RWPE2 (cell line): ENCODE data around the gene OBP2B.

ENCODE experiments used
- ATAC-seq: fragments of 200-7000 bp; cut with Tn5 transposase; 3 replicates; pipeline ENCODE4 v1.9.1; 2021; ENCODE audit warnings: low read depth
- DNase-seq: peaks from one replicate; pipeline ENCODE4 v3.0.0-alpha.2; 2020; ENCODE audit warnings: low spot score
- H3K27ac ChIP-seq: fragments of 450-650 bp; 2 replicates; pipeline ENCODE4 v1.5.1; 2017; ENCODE audit warnings: mild to moderate bottlenecking; ENCODE audit not compliant: poor library complexity, severe bottlenecking
- H3K27me3 ChIP-seq: fragments of 250-450 bp; sonication (Bioruptor Pico); 2 replicates; pipeline ENCODE4 v1.5.1; 2021; ENCODE audit warnings: mild to moderate bottlenecking, moderate library complexity; ENCODE audit not compliant: insufficient read depth, poor library complexity, severe bottlenecking
- H3K36me3 ChIP-seq: fragments of 250-450 bp; sonication (Bioruptor Pico); 2 replicates; pipeline ENCODE4 v1.5.1; 2020; ENCODE audit warnings: low read depth, mild to moderate bottlenecking, moderate library complexity
- H3K4me1 ChIP-seq: fragments of 250-450 bp; sonication (Bioruptor Pico); 2 replicates; pipeline ENCODE4 v1.5.1; 2021; ENCODE audit warnings: mild to moderate bottlenecking, moderate library complexity; ENCODE audit not compliant: insufficient read depth, poor library complexity, severe bottlenecking
- H3K4me3 ChIP-seq: fragments of 250-450 bp; sonication (Bioruptor Pico); 2 replicates; pipeline ENCODE4 v1.5.1; 2021; ENCODE audit warnings: mild to moderate bottlenecking, moderate library complexity; ENCODE audit not compliant: severe bottlenecking
- H3K9me3 ChIP-seq: fragments of 250-450 bp; sonication (Bioruptor Pico); 2 replicates; pipeline ENCODE4 v1.5.1; 2021; ENCODE audit warnings: mild to moderate bottlenecking, moderate library complexity; ENCODE audit not compliant: severe bottlenecking
- TF ChIP-seq, protein P1 (sequence below): fragments of 450-650 bp; IDR thresholded peaks from one replicate; pipeline ENCODE4 v1.5.1; 2017; ENCODE audit warnings: mild to moderate bottlenecking, moderate library complexity; ENCODE audit not compliant: poor library complexity, severe bottlenecking

Gene OBP2B

DNA sequence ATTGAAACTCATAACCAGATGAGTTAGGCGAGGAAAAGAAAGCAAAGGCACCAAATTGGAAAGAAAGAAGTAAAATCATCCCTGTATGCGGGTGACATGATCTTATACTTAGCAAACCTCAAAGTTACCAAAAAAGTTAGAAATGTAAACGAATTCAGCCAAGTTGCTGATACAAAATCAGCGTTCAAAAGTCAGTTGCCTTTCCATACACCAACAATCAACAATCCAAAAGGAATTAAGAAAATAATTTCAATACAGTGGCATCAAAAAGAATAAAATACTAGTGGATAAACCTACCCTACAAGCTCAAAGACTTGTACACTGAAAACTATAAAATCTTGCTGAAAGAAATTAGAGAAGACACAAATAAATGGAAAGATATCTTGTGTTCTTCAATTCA, 14.5 kb downstream of the OBP2B start:
- Histone ChIP-seq H3K4me3 (no peak overlapping the region), H3K36me3 (no peaks in the 10 kb centered on the region), H3K9me3 (peaks cover 5% of the 10 kb centered on the region), H3K27ac (no peak overlapping the region), H3K4me1 (no peaks in the 10 kb centered on the region), H3K27me3 (no peaks in the 10 kb centered on the region)
- ATAC-seq (no peak), DNase-seq (no peak)
- TF ChIP-seq, protein P1, sequence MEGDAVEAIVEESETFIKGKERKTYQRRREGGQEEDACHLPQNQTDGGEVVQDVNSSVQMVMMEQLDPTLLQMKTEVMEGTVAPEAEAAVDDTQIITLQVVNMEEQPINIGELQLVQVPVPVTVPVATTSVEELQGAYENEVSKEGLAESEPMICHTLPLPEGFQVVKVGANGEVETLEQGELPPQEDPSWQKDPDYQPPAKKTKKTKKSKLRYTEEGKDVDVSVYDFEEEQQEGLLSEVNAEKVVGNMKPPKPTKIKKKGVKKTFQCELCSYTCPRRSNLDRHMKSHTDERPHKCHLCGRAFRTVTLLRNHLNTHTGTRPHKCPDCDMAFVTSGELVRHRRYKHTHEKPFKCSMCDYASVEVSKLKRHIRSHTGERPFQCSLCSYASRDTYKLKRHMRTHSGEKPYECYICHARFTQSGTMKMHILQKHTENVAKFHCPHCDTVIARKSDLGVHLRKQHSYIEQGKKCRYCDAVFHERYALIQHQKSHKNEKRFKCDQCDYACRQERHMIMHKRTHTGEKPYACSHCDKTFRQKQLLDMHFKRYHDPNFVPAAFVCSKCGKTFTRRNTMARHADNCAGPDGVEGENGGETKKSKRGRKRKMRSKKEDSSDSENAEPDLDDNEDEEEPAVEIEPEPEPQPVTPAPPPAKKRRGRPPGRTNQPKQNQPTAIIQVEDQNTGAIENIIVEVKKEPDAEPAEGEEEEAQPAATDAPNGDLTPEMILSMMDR: no peak

DNA sequence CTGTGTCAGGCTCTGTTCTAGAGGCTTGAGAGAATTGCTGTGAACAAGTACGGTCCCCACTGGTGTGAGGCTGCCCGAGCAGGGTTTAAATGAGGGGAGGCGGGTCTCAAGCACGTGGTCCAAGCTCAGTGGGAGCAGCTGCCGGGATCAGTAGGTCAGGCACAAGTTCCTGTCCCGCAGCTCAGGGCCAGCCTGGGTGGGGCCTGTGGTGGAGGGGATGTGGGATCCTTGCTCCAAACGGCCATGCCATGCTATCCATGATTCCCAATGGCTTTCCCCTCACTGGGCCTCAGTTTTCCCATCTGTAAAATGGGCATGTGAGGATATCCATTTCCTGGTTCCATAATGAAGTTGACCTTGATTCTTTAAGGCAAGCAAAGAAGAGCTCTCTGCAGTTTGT, 17.1 kb downstream of the OBP2B start:
- H3K9me3 ChIP-seq: peaks cover 5% of the 10 kb centered on the region
- no peaks in the 10 kb centered on the region for H3K36me3 ChIP-seq
- no peak overlapping the region for H3K4me3 ChIP-seq

DNA sequence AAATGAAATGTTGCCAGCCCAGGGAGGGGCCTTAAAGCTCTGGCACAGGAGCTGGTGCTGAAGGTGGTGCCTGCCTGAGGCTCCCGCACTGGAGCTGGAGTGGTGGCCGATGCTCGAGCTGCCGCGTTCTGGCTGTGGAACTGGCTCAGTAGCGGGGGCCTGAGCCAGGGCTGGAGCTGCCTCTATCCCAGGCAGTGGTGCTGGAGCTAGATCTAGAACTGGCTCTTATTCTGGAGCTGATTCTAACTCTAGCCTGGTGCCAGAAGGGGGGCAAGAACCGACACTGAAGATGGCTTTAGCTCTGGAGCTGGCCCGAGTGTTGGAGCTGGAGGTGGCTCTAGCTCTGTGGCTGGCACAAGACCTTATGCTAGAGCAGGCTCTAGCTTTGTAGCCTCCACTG, 19.2 kb downstream of the OBP2B start:
- H3K27ac ChIP-seq: no peak overlapping the region
- no peak for ATAC-seq
- peaks cover under 1% of the 10 kb centered on the region for H3K27me3 ChIP-seq
- TF ChIP-seq, protein P1: no peak
- DNase-seq: no peak
- peaks cover under 1% of the 10 kb centered on the region for H3K9me3 ChIP-seq
- no peak overlapping the region for H3K4me3 ChIP-seq
- no peaks in the 10 kb centered on the region for H3K4me1 ChIP-seq
- no peaks in the 10 kb centered on the region for H3K36me3 ChIP-seq

More for the DNA sequence above, 17.1 kb downstream of the OBP2B start:
- ATAC-seq (no peak), DNase-seq (no peak)
- Histone ChIP-seq H3K27ac (no peak overlapping the region), H3K4me1 (no peaks in the 10 kb centered on the region), H3K27me3 (no peaks in the 10 kb centered on the region)
- TF ChIP-seq, protein P1: no peak

DNA sequence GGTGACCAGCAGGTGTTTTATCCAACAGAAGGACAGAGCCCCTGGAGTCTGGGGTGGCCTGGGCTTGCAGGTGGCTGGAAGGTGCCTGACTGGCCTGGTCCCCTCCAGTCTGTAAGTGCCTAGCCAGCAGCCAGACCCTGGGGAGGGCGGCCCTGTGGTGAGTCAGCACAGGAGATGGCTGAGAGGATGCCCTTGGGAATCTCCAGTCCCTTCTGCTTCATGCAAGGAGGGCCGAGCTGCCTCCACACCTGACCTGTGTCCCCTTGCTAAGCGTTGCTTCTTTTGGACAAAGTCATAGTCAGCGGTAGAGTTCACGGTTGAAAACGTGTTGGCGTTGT, 20.2 kb downstream of the OBP2B start:
- H3K9me3 ChIP-seq: no peaks in the 10 kb centered on the region
- peaks cover 11% of the 10 kb centered on the region for H3K27me3 ChIP-seq
- H3K4me1 ChIP-seq: no peaks in the 10 kb centered on the region
- ATAC-seq (no peak), DNase-seq (no peak)
- H3K27ac ChIP-seq: no peak overlapping the region
- H3K4me3 ChIP-seq: no peak overlapping the region
- H3K36me3 ChIP-seq: no peaks in the 10 kb centered on the region
- TF ChIP-seq, protein P1: no peak

DNA sequence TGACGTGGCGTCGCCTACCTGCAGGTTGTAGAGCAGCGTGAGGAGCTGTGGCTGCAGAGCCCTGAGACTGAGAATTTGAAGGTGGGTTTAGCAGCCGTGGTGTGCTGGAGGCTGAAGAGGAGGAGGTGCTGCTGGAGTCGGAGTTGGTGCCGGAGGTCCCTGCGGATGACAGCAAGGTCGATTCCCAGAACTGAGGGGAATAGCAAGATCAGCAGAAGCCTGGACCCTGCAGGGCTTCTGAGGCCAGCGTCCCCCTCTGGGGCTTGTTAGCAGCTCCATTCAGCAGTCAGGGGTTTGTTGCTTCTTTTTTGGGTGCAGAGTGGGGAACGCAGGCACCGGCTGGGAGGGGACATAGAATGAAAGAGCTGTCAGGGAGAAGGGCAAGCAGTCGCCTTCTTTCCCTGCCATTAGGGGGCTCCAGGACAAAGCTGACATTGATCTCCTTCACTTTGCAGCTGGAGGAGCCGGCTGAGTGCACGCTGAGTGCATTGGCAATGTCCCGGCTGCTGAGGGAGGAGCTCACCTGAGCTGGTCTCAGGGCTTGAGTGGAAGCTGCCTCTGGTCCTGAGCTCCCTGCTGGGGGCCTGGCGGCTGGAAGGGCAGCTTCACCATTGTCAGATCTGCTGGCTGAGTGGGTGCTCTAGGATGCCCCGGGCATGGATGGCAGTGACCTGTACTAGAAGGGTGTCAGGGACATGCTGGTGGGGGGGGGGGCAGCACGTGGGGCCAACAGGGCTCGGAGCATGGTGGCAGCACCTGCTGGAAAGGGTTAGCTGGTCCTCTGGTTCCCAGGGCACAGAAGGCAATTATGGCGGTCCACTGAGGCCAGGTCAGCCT, 20.8 kb downstream of the OBP2B start:
- H3K4me3 ChIP-seq: no peak overlapping the region
- no peaks in the 10 kb centered on the region for H3K9me3 ChIP-seq
- peaks cover 16% of the 10 kb centered on the region for H3K27me3 ChIP-seq
- H3K36me3 ChIP-seq: no peaks in the 10 kb centered on the region
- TF ChIP-seq, protein P1: peak; percentile 14
- H3K4me1 ChIP-seq: no peaks in the 10 kb centered on the region
- DNase-seq (no peak), ATAC-seq (peak; percentile 35; the same call in 2 of the 3 replicates)
- no peak overlapping the region for H3K27ac ChIP-seq
